ENCODE results near the gene EBF3.

DNA sequence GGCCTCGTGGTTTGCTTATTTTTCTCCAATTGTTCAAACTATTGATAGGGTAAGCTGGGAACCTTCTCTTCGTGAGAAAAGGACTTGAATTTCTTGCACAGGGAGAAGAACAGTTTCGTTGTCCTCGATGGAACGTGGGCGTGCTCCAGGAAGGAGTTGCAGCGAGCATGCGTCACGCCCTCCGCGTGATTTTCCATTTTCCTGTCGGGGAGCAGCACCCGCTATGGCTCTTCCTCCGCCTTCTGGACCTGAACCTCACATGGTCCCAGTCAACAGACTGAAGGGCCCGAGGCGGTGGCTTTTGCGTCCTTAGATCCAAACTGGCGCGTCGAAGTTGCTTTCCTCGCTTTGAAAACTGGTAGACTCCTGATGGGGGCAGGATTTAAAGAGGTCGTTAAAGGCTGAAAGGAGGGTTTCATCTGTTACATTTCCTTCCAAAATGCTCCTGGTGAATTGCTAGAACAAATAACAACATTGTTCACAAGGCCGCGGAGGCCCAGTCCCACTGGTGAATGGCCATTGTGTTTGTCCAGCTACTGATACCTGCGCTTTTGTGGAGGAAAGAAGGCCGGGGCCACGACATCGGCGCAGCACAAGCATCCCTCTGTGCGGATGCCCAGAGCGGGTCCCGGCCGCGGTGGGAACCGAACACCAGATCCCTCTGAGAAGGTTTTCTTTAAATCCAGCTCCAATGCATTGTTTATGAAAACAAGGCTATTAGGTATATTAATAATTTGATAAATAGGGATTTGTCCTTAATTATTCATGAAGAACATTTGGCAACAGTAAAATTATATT, 75.9 kb downstream of the EBF3 start:
- TF ChIP-seq, protein P1, sequence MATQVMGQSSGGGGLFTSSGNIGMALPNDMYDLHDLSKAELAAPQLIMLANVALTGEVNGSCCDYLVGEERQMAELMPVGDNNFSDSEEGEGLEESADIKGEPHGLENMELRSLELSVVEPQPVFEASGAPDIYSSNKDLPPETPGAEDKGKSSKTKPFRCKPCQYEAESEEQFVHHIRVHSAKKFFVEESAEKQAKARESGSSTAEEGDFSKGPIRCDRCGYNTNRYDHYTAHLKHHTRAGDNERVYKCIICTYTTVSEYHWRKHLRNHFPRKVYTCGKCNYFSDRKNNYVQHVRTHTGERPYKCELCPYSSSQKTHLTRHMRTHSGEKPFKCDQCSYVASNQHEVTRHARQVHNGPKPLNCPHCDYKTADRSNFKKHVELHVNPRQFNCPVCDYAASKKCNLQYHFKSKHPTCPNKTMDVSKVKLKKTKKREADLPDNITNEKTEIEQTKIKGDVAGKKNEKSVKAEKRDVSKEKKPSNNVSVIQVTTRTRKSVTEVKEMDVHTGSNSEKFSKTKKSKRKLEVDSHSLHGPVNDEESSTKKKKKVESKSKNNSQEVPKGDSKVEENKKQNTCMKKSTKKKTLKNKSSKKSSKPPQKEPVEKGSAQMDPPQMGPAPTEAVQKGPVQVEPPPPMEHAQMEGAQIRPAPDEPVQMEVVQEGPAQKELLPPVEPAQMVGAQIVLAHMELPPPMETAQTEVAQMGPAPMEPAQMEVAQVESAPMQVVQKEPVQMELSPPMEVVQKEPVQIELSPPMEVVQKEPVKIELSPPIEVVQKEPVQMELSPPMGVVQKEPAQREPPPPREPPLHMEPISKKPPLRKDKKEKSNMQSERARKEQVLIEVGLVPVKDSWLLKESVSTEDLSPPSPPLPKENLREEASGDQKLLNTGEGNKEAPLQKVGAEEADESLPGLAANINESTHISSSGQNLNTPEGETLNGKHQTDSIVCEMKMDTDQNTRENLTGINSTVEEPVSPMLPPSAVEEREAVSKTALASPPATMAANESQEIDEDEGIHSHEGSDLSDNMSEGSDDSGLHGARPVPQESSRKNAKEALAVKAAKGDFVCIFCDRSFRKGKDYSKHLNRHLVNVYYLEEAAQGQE (IDR thresholded peaks at IDR 0.05; ENCODE audit: insufficient read depth in 1 of 2, low read depth in 2 of 2, low read length in 2 of 2): no peak
- TF ChIP-seq POLR2AphosphoS5 (IDR thresholded peaks at IDR 0.05; ENCODE audit: low read depth, low read length) (no peak), TAF1 (IDR thresholded peaks at IDR 0.05; ENCODE audit: borderline replicate concordance, insufficient read depth, low read length) (no peak)

All from PFSK-1 (cell line).